ENCODE data around the gene ITPK1. TPM values are rescaled to one million over a fixed set of nuclear protein-coding genes. Genes with fewer than 3 reads are reported as not detected.

Gene ITPK1
- polyA plus RNA-seq, 1 of the 3 experiments (the other 2 are of a cell fraction), result 23.2 TPM

DNA sequence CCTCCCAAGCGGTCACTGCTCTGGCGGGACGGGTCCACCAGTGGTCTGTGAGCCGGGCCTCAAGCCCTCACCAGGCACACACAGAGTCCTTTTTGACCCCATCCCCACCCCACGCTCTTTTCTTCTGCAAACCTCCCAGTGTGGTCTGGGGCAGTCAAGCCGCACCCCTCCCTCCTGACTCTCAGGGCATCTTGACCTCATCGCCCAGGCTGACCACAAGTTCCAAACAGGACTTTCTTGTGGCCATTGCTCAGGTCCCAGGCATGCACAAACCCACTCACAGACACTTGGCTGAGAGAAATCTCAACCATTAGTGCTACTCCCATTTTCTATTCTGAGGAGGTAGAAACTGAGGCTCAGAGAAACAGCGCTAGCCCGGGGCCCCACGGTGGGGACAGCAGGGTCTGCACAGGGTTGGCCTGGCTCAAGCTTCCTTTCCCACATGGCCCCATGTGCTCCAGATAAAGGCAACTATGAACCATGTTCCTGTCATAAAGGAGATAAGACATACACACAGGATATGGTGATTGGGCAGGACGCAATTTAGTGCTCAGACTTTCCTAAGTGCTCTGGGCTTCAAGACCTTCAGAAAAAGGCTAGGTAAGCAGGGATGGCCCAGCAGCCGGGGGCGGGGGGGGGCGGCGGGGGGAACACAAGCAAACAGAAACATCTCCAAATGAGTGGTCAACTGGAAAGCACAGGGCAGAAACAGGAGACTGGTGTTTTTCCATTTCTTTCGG is 69.6 kb downstream of the ITPK1 start (continued):
- TF ChIP-seq, protein P1, sequence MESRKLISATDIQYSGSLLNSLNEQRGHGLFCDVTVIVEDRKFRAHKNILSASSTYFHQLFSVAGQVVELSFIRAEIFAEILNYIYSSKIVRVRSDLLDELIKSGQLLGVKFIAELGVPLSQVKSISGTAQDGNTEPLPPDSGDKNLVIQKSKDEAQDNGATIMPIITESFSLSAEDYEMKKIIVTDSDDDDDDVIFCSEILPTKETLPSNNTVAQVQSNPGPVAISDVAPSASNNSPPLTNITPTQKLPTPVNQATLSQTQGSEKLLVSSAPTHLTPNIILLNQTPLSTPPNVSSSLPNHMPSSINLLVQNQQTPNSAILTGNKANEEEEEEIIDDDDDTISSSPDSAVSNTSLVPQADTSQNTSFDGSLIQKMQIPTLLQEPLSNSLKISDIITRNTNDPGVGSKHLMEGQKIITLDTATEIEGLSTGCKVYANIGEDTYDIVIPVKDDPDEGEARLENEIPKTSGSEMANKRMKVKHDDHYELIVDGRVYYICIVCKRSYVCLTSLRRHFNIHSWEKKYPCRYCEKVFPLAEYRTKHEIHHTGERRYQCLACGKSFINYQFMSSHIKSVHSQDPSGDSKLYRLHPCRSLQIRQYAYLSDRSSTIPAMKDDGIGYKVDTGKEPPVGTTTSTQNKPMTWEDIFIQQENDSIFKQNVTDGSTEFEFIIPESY (IDR thresholded peaks at IDR 0.05; ENCODE audit: borderline replicate concordance, low read depth), result no peak
- no peak for TF ChIP-seq YY1 (IDR thresholded peaks at IDR 0.05; ENCODE audit: low read depth)
- TF ChIP-seq, protein P2, sequence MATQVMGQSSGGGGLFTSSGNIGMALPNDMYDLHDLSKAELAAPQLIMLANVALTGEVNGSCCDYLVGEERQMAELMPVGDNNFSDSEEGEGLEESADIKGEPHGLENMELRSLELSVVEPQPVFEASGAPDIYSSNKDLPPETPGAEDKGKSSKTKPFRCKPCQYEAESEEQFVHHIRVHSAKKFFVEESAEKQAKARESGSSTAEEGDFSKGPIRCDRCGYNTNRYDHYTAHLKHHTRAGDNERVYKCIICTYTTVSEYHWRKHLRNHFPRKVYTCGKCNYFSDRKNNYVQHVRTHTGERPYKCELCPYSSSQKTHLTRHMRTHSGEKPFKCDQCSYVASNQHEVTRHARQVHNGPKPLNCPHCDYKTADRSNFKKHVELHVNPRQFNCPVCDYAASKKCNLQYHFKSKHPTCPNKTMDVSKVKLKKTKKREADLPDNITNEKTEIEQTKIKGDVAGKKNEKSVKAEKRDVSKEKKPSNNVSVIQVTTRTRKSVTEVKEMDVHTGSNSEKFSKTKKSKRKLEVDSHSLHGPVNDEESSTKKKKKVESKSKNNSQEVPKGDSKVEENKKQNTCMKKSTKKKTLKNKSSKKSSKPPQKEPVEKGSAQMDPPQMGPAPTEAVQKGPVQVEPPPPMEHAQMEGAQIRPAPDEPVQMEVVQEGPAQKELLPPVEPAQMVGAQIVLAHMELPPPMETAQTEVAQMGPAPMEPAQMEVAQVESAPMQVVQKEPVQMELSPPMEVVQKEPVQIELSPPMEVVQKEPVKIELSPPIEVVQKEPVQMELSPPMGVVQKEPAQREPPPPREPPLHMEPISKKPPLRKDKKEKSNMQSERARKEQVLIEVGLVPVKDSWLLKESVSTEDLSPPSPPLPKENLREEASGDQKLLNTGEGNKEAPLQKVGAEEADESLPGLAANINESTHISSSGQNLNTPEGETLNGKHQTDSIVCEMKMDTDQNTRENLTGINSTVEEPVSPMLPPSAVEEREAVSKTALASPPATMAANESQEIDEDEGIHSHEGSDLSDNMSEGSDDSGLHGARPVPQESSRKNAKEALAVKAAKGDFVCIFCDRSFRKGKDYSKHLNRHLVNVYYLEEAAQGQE (IDR thresholded peaks at IDR 0.05; ENCODE audit: low read depth, low read length), result no peak
- TF ChIP-seq SIN3A (IDR thresholded peaks at IDR 0.05; ENCODE audit: borderline replicate concordance, low read depth, low read length), result no peak
- TF ChIP-seq GABPA (IDR thresholded peaks at IDR 0.05; ENCODE audit: low read depth), result no peak
- TF ChIP-seq EZH2phosphoT487 (IDR thresholded peaks at IDR 0.05; ENCODE audit: borderline replicate concordance, low read depth), result no peak
- peak; percentile 87 for TF ChIP-seq MXI1 (IDR thresholded peaks at IDR 0.05; ENCODE audit: low read depth, low read length)
- TF ChIP-seq FOXM1 (IDR thresholded peaks at IDR 0.05; ENCODE audit: low read depth), result no peak

DNA sequence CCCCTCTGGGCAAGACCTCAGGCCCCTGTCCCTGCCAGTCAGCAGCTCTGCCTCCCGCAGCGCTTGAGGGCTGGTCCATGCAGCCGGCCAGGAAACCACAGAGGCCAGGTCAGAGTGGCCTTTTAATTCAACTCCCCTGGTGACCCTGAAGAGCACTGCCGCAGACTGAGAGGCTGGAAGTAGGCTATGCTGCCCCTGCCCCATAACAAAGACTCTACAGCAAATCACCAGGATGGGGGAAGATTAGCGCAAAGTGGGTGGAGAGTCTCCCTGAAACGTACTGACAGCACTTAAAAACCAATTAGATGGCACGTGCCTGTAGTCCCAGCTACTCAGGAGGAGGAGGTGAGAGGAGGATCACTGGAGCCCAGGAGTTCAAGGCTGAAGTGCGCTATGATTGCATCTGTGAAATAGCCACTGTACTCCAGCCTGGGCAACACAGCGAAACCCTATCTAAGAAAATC is 70.5 kb downstream of the ITPK1 start:
- no peaks in the 10 kb centered on the region for H3K9me2 ChIP-seq
- H3F3A ChIP-seq (replicated peaks; ENCODE audit: insufficient read depth), result no peaks in the 10 kb centered on the region
- no peak overlapping the region for H3K9ac ChIP-seq
- peaks cover 15 to 81% of the 10 kb centered on the region in 2 experiments for H3K4me1 ChIP-seq (ENCODE audit: control insufficient read depth in 1 of 2, insufficient read depth in 2 of 2, low read depth in 1 of 2, low read length in 1 of 2)
- POLR2A ChIA-PET, result no interaction called here
- H3K79me2 ChIP-seq (ENCODE audit: insufficient read depth), result 0 out of 2 replicates have a peak, but pooled peaks cover 4% of the 10 kb centered on the region
- H3K4me2 ChIP-seq, result no peak overlapping the region
- H2AFZ ChIP-seq (ENCODE audit: low read depth), result no peak overlapping the region
- H3K4me3 ChIP-seq (ENCODE audit: low read depth in 2 of 2, low read length in 1 of 2), result no peak overlapping the region
- H3K36me3 ChIP-seq (replicated peaks in 1 of 2; ENCODE audit: control insufficient read depth in 1 of 2, insufficient read depth in 2 of 2, low read length in 1 of 2), result no peaks in the 10 kb centered on the region
- TF ChIP-seq FOSL2 (IDR thresholded peaks at IDR 0.05; ENCODE audit: borderline replicate concordance, low read depth), result no peak
- no peak for TF ChIP-seq RAD21 (IDR thresholded peaks at IDR 0.05; ENCODE audit: low read length)
- no peak for TF ChIP-seq RFX5 (IDR thresholded peaks at IDR 0.05; ENCODE audit: low read length)
- TF ChIP-seq NFIC (IDR thresholded peaks at IDR 0.05; ENCODE audit: borderline replicate concordance), result no peak
- TF ChIP-seq, protein P3, sequence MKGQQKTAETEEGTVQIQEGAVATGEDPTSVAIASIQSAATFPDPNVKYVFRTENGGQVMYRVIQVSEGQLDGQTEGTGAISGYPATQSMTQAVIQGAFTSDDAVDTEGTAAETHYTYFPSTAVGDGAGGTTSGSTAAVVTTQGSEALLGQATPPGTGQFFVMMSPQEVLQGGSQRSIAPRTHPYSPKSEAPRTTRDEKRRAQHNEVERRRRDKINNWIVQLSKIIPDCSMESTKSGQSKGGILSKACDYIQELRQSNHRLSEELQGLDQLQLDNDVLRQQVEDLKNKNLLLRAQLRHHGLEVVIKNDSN (IDR thresholded peaks at IDR 0.05; ENCODE audit: borderline replicate concordance, low read depth), result no peak
- TF ChIP-seq, protein P4, sequence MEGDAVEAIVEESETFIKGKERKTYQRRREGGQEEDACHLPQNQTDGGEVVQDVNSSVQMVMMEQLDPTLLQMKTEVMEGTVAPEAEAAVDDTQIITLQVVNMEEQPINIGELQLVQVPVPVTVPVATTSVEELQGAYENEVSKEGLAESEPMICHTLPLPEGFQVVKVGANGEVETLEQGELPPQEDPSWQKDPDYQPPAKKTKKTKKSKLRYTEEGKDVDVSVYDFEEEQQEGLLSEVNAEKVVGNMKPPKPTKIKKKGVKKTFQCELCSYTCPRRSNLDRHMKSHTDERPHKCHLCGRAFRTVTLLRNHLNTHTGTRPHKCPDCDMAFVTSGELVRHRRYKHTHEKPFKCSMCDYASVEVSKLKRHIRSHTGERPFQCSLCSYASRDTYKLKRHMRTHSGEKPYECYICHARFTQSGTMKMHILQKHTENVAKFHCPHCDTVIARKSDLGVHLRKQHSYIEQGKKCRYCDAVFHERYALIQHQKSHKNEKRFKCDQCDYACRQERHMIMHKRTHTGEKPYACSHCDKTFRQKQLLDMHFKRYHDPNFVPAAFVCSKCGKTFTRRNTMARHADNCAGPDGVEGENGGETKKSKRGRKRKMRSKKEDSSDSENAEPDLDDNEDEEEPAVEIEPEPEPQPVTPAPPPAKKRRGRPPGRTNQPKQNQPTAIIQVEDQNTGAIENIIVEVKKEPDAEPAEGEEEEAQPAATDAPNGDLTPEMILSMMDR (IDR thresholded peaks at IDR 0.05), result no peak
- TF ChIP-seq MEF2A (IDR thresholded peaks at IDR 0.05; ENCODE audit: borderline replicate concordance, low read depth), result no peak
- no peak for TF ChIP-seq POLR2AphosphoS5 (IDR thresholded peaks at IDR 0.05; ENCODE audit: low read depth, low read length)
- no peaks in the 10 kb centered on the region for H3K9me3 ChIP-seq
- H4K20me1 ChIP-seq (ENCODE audit: insufficient read depth), result no peaks in the 10 kb centered on the region
- peak overlapping the region in 1 of 2 experiments; percentile 86; a peak in 1 of 4 replicates for H3K27ac ChIP-seq (ENCODE audit: low read depth in 2 of 2, low read length in 1 of 2)
- CTCF ChIA-PET, result interaction anchor here (1.2 to 1.7 kb wide), 2 partner anchors 70 to 93 kb away, joined by 5 read pairs; partner anchors contain the start of gene ITPK1
- WGBS (ENCODE audit: low lambda C conversion rate), result 84% methylated on average over 9 of the region's 9 CpGs
- no peak for DNase-seq
- no peaks in the 10 kb centered on the region for H3K27me3 ChIP-seq (ENCODE audit: insufficient read depth)

All from SK-N-SH (cell line).